Measurements from ENCODE around the gene UNK. TPM values are rescaled to one million over a fixed set of nuclear protein-coding genes. Genes with fewer than 3 reads are reported as not detected.

The UNK gene
- total RNA-seq, 6 experiments from 2014 or later: 5.8 to 29.2 (median 11.1) TPM

GRCh38 chr17:75795820-75796607 lies 11.4 kb downstream of the UNK start:
- DNase-seq (peak in 1 of 3 donors; percentile 16), ATAC-seq (no peak)
- no peaks in the 10 kb centered on the region for H3K4me1 ChIP-seq
- 74% methylated on average over 3 of the region's 8 CpGs for WGBS (ENCODE audit: insufficient coverage, low coverage, low lambda C conversion rate, missing lambda C conversion rate)
- H3K4me3 ChIP-seq: no peak overlapping the region
- no peaks in the 10 kb centered on the region for H3K9me3 ChIP-seq
- intact Hi-C loops (cut with DNase I): no loop called here
- H3K27ac ChIP-seq: no peak overlapping the region
- no peak for TF ChIP-seq POLR2A (IDR thresholded peaks at IDR 0.05)
- no peak for TF ChIP-seq CTCF (IDR thresholded peaks at IDR 0.05)
- peaks cover 0 to 22% (median 3%) of the 10 kb centered on the region in 4 donors for H3K36me3 ChIP-seq
- H3K27me3 ChIP-seq: no peaks in the 10 kb centered on the region

- DNase-seq (no peak), ATAC-seq (no peak)
- intact Hi-C loops (cut with DNase I): no loop called here
These were observed 14.8 kb downstream of the UNK start for GRCh38 chr17:75799402-75799801.

GRCh38 chr17:75803883-75804282 lies 19.3 kb downstream of the UNK start:
- intact Hi-C loops (cut with DNase I): no loop called here
- DNase-seq: no peak
- Histone ChIP-seq H3K4me3 (no peak overlapping the region), H3K4me1 (peaks cover 0 to 6% (median 0%) of the 10 kb centered on the region in 4 donors), H3K36me3 (peaks cover 0 to 10% (median 1%) of the 10 kb centered on the region in 4 donors), H3K27ac (no peak overlapping the region), H3K9me3 (no peaks in the 10 kb centered on the region), H3K27me3 (no peaks in the 10 kb centered on the region)
- WGBS (ENCODE audit: insufficient coverage, low coverage, low lambda C conversion rate, missing lambda C conversion rate): 88% methylated on average over 1 of the region's 1 CpG
- no peak for TF ChIP-seq CTCF (IDR thresholded peaks at IDR 0.05)
- no peak for TF ChIP-seq POLR2A (IDR thresholded peaks at IDR 0.05)
- ATAC-seq: no peak

More at GRCh38 chr17:75799402-75799801, 14.8 kb downstream of the UNK start:
- TF ChIP-seq CTCF (IDR thresholded peaks at IDR 0.05) (no peak), POLR2A (IDR thresholded peaks at IDR 0.05) (no peak)
- Histone ChIP-seq H3K36me3 (peaks cover 0 to 17% (median 3%) of the 10 kb centered on the region in 4 donors), H3K9me3 (no peaks in the 10 kb centered on the region), H3K27me3 (no peaks in the 10 kb centered on the region), H3K4me1 (no peaks in the 10 kb centered on the region), H3K27ac (no peak overlapping the region), H3K4me3 (no peak overlapping the region)
- WGBS (ENCODE audit: insufficient coverage, low coverage, low lambda C conversion rate, missing lambda C conversion rate): 87% methylated on average over 4 of the region's 4 CpGs

GRCh38 chr17:75806822-75807500 lies 22.4 kb downstream of the UNK start:
- peaks cover 0 to 16% (median 7%) of the 10 kb centered on the region in 4 donors for H3K4me1 ChIP-seq
- WGBS (ENCODE audit: insufficient coverage, low coverage, low lambda C conversion rate, missing lambda C conversion rate): 83% methylated on average over 2 of the region's 4 CpGs
- intact Hi-C loops (cut with DNase I): no loop called here
- TF ChIP-seq POLR2A (IDR thresholded peaks at IDR 0.05) (no peak), CTCF (IDR thresholded peaks at IDR 0.05) (no peak)
- peaks cover 0 to 7% (median under 1%) of the 10 kb centered on the region in 4 donors for H3K36me3 ChIP-seq
- no peaks in the 10 kb centered on the region for H3K9me3 ChIP-seq
- no peaks in the 10 kb centered on the region for H3K27me3 ChIP-seq
- H3K27ac ChIP-seq: no peak overlapping the region
- no peak for ATAC-seq
- peak in 1 of 3 donors; percentile 12 for DNase-seq
- no peak overlapping the region for H3K4me3 ChIP-seq

Measured in right lobe of liver (tissue), 6 donors.